K562 (cell line): Measurements from ENCODE around the gene HOXB3. TPM values are rescaled to one million over a fixed set of nuclear protein-coding genes. Genes with fewer than 3 reads are reported as not detected.

Source experiments
- ASH1L ChIP-seq: fragments of 450-650 bp; IDR thresholded peaks from 2 replicates; pipeline ENCODE4 v1.6.1; 2018; ENCODE audit warnings: borderline replicate concordance, mild to moderate bottlenecking, low read depth; ENCODE audit not compliant: partially characterized antibody
- CBX1 ChIP-seq: sonication (generic); IDR thresholded peaks from 2 replicates; pipeline ENCODE4 v1.6.1; 2016; ENCODE audit warnings: antibody characterized with exemption, low read depth, mild to moderate bottlenecking
- CC2D1A ChIP-seq: fragments of 450-650 bp; IDR thresholded peaks from 2 replicates; pipeline ENCODE4 v1.6.1; 2017; ENCODE audit warnings: mild to moderate bottlenecking
- ELF2 ChIP-seq: fragments of 250-450 bp; sonication (Bioruptor Pico); IDR thresholded peaks from 2 replicates; pipeline ENCODE4 v1.5.0; 2021; ENCODE audit warnings: mild to moderate bottlenecking
- EP300 ChIP-seq: IDR thresholded peaks from 2 replicates; pipeline ENCODE4 v1.6.1; 2012; ENCODE audit warnings: low read length, improper control_type of control experiment
- KAT2B ChIP-seq: IDR thresholded peaks from one replicate; pipeline ENCODE4 v1.6.1; 2012; ENCODE audit warnings: low read depth, mild to moderate bottlenecking, control low read depth, inconsistent platforms, low read length, moderate library complexity
- MLLT1 ChIP-seq, 2 experiments: fragments of 450-650 bp; IDR thresholded peaks; 2 replicates each; pipeline ENCODE4 v1.6.1; 2016
- MYNN ChIP-seq, 2 experiments: sonication (generic); formaldehyde crosslinking in 1 of 2; IDR thresholded peaks; 2 replicates each; pipeline versions ENCODE4 v1.5.0 to v1.6.1; 2016 to 2020; ENCODE audit warnings: antibody characterized with exemption in 1 of 2, missing genetic modification reagents in 1 of 2
- NCOA2 ChIP-seq, 2 experiments: fragments of 450-650 bp; IDR thresholded peaks; 2 replicates each; pipeline ENCODE4 v1.6.1; 2018; ENCODE audit warnings: mild to moderate bottlenecking in 2 of 2, moderate library complexity in 1 of 2; ENCODE audit not compliant: partially characterized antibody in 2 of 2
- NEUROD1 ChIP-seq: fragments of 150-350 bp; IDR thresholded peaks from 2 replicates; pipeline ENCODE4 v1.6.1; 2014; ENCODE audit warnings: borderline replicate concordance, low read length, low read depth; ENCODE audit not compliant: partially characterized antibody
- NR3C1 ChIP-seq: sonication (generic); formaldehyde crosslinking; IDR thresholded peaks from 2 replicates; pipeline ENCODE4 v1.8.1; 2022; ENCODE audit warnings: missing genetic modification reagents
- NRF1 ChIP-seq, 2 experiments: fragments of 450-650 bp; IDR thresholded peaks in 1 of 2; conservative IDR thresholded peaks in 1 of 2; 2 replicates each; pipeline ENCODE4 v1.6.1; 2014; ENCODE audit warnings: mild to moderate bottlenecking in 2 of 2
- TCF3 ChIP-seq: sonication (generic); formaldehyde crosslinking; IDR thresholded peaks from 2 replicates; pipeline ENCODE4 v1.4.0; 2020; ENCODE audit warnings: mild to moderate bottlenecking, missing genetic modification reagents
- TGIF2 ChIP-seq: sonication (generic); formaldehyde crosslinking; IDR thresholded peaks from 2 replicates; pipeline ENCODE4 v1.8.1; 2022; ENCODE audit warnings: mild to moderate bottlenecking, missing genetic modification reagents, moderate library complexity
- ZNF197 ChIP-seq: fragments of 200-800 bp; sonication (Bioruptor generic); IDR thresholded peaks from 2 replicates; pipeline ENCODE4 v1.6.1; 2016; ENCODE audit warnings: low read depth, missing genetic modification characterization, missing compliant biosample characterization
- ZNF232 ChIP-seq: sonication (generic); formaldehyde crosslinking; IDR thresholded peaks from 2 replicates; pipeline ENCODE4 v1.8.0; 2022; ENCODE audit warnings: mild to moderate bottlenecking, missing genetic modification reagents
- ZNF274 ChIP-seq: IDR thresholded peaks from 2 replicates; pipeline ENCODE4 v1.6.1; 2011; ENCODE audit warnings: low read depth, mild to moderate bottlenecking, low read length, moderate library complexity, borderline replicate concordance
- ZNF3 ChIP-seq: fragments of 250-450 bp; sonication (Bioruptor Pico); IDR thresholded peaks from 2 replicates; pipeline ENCODE4 v1.5.0; 2021; ENCODE audit warnings: mild to moderate bottlenecking, moderate library complexity
- ZNF316 ChIP-seq: fragments of 450-650 bp; IDR thresholded peaks from 2 replicates; pipeline ENCODE4 v1.6.1; 2016
- ZNF395 ChIP-seq: fragments of 200-800 bp; sonication (Bioruptor generic); IDR thresholded peaks from 2 replicates; pipeline ENCODE4 v1.6.1; 2017; ENCODE audit warnings: missing genetic modification characterization, missing compliant biosample characterization
- ZNF518B ChIP-seq: fragments of 250-450 bp; sonication (Bioruptor Pico); IDR thresholded peaks from 2 replicates; pipeline ENCODE4 v1.5.0; 2021; ENCODE audit warnings: mild to moderate bottlenecking, moderate library complexity
- polyA plus RNA-seq, 8 experiments: library from polyadenylated mRNA; depleted of rRNA in 4 of 8; stranded (reverse) in 5 of 8; unstranded in 3 of 8; fragments of >200 nt; fragmentation: Nextera tagmentation in 2 of 8; fragmentation: Illumina TruSeq in 1 of 8; extraction: Ambion mirVana in 2 of 8; extraction: Trizol in 1 of 8; gene quantifications; 2 replicates each; pipeline versions ENCODE4 v1.2.1 to v1.2.3, GENCODE V29; 2011 to 2014; ENCODE audit warnings: inconsistent platforms in 1 of 8, missing spikeins in 1 of 8
- total RNA-seq, 7 experiments: library from RNA; depleted of rRNA in 6 of 7; stranded (reverse); fragments of >200 nt in 6 of 7; fragmentation: Illumina TruSeq in 2 of 7; extraction: Trizol in 2 of 7; gene quantifications; 2 replicates each; pipeline versions ENCODE4 v1.2.1 to v1.2.3, GENCODE V29; 2011 to 2021; ENCODE audit warnings: low replicate concordance in 1 of 7

The HOXB3 gene
- total and polyA plus RNA-seq, 9 of the 15 experiments (the other 6 are each of a cell fraction or from before 2014, with no cell fraction given) = 2.4 to 41.3 (median 20.2) TPM

DNA sequence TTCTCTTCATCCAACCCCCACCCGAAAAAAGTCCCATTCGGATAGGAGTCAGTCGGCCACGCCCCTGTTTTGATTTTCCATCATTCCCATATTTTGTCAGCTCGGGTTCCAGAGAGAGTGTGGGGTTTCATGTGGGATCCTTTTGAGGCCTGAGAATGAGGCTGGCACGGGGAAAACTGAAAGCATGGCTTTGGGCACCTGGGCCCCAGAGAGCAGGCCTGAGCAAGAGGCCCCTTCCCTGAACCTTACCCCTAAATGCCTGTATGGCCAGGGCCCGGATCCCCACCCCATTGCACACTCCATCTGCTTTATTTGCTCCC, 7.3 kb downstream of the HOXB3 start (continued):
- TF ChIP-seq ZNF197 = 0 out of 2 replicates have a peak, but pooled peaks have one; percentile 51
- TF ChIP-seq ZNF232 = no peak
- TF ChIP-seq ASH1L = no peak
- no peak for TF ChIP-seq ZNF274
- no peak for TF ChIP-seq CBX1
- peak; percentile 7 for TF ChIP-seq NEUROD1
- TF ChIP-seq EP300 = no peak
- TF ChIP-seq ZNF316 = no peak
- TF ChIP-seq ELF2 (CRISPR knock-in tag) = no peak
- TF ChIP-seq NR3C1 = no peak
- no peak for TF ChIP-seq NCOA2 (IDR thresholded peaks at IDR 0.05; ENCODE audit: partially characterized antibody in 2 of 2)
- no peak for TF ChIP-seq TCF3 (CRISPR knock-in tag)
- TF ChIP-seq ZNF395 (CRISPR knock-in tag) = 0 out of 2 replicates have a peak, but pooled peaks have one; percentile 51
- TF ChIP-seq NRF1 (conservative IDR thresholded peaks at IDR 0.05 in 1 of 2, IDR thresholded peaks at IDR 0.05 in 1 of 2) = peak; percentile 3 to 51; a peak in 3 of 4 replicates
- no peak for TF ChIP-seq MLLT1 (IDR thresholded peaks at IDR 0.05)
- no peak for TF ChIP-seq CC2D1A
- TF ChIP-seq TGIF2 (CRISPR knock-in tag) = no peak
- TF ChIP-seq MYNN (IDR thresholded peaks at IDR 0.05) = no peak
- no peak for TF ChIP-seq MYNN (CRISPR knock-in tag; IDR thresholded peaks at IDR 0.05)
- TF ChIP-seq ZNF518B = no peak
- TF ChIP-seq ZNF3 (CRISPR knock-in tag) = no peak
- no peak for TF ChIP-seq KAT2B
